Activated T-cell treated with anti-CD3 and anti-CD28 coated beads, Interleukin-2, amount 50 U/mL, for 4 hours (primary cell): Measurements from ENCODE around the gene CACNA1E. TPM values are rescaled to one million over a fixed set of nuclear protein-coding genes. Genes with fewer than 3 reads are reported as not detected.

Experiments used
- ATAC-seq, 2 donors: fragments of 200-7000 bp; cut with Tn5 transposase; one replicate each; pipeline ENCODE4 v1.10.0; 2021
- DNase-seq: peaks from one replicate; pipeline ENCODE4 v3.0.0-alpha.2; 2020
- H3K27me3 Mint-ChIP-seq: one replicate; pipeline ENCODE4 v1.8.0; 2021; ENCODE audit warnings: low read depth, mixed read lengths
- H3K36me3 Mint-ChIP-seq: one replicate; pipeline ENCODE4 v1.8.0; 2022; ENCODE audit warnings: mixed read lengths; ENCODE audit not compliant: insufficient read depth
- H3K4me1 Mint-ChIP-seq: one replicate; pipeline ENCODE4 v1.8.0; 2021; ENCODE audit warnings: low read depth, mixed read lengths
- H3K4me3 Mint-ChIP-seq: one replicate; pipeline ENCODE4 v1.8.0; 2021; ENCODE audit warnings: mild to moderate bottlenecking, moderate library complexity, mixed read lengths
- H3K9me3 Mint-ChIP-seq: one replicate; pipeline ENCODE4 v1.8.0; 2021; ENCODE audit warnings: mixed read lengths
- total RNA-seq, 3 donors: library from RNA; stranded (reverse); gene quantifications; one replicate each; pipeline ENCODE4 v1.2.1, GENCODE V29; 2021

Gene CACNA1E
- total RNA-seq, 3 donors from 2014 or later, result 0.08 TPM; not detected in 2

- Mint-ChIP-seq H3K4me1 (no peaks in the 10 kb centered on the region), H3K36me3 (no peaks in the 10 kb centered on the region), H3K4me3 (no peak overlapping the region), H3K27me3 (peaks cover 6% of the 10 kb centered on the region), H3K9me3 (no peaks in the 10 kb centered on the region)
- DNase-seq (no peak), ATAC-seq (no peak)
These were observed 310.5 kb downstream of the CACNA1E start for GRCh38 chr1:181793831-181794230.

- Mint-ChIP-seq H3K4me3 (no peak overlapping the region), H3K36me3 (no peaks in the 10 kb centered on the region), H3K4me1 (no peaks in the 10 kb centered on the region), H3K9me3 (no peaks in the 10 kb centered on the region), H3K27me3 (peaks cover 6% of the 10 kb centered on the region)
- no peak for DNase-seq
- no peak for ATAC-seq
These were observed 311.0 kb downstream of the CACNA1E start for GRCh38 chr1:181794332-181794731.

DNA sequence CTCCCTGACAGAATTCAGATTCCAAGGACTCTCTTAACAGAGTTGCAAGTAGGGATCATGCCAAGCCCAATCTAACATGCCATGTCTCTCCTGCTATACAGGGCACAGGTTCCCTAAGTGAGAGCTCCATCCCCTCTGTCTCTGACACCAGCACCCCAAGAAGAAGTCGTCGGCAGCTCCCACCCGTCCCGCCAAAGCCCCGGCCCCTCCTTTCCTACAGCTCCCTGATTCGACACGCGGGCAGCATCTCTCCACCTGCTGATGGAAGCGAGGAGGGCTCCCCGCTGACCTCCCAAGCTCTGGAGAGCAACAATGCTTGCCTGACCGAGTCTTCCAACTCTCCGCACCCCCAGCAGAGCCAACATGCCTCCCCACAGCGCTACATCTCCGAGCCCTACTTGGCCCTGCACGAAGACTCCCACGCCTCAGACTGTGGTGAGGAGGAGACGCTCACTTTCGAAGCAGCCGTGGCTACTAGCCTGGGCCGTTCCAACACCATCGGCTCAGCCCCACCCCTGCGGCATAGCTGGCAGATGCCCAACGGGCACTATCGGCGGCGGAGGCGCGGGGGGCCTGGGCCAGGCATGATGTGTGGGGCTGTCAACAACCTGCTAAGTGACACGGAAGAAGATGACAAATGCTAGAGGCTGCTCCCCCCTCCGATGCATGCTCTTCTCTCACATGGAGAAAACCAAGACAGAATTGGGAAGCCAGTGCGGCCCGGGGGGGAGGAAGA is 315.0 kb downstream of the CACNA1E start:
- H3K27me3 Mint-ChIP-seq, result peaks cover 4% of the 10 kb centered on the region
- no peaks in the 10 kb centered on the region for H3K4me1 Mint-ChIP-seq
- ATAC-seq, result no peak
- DNase-seq, result no peak
- no peak overlapping the region for H3K4me3 Mint-ChIP-seq
- H3K36me3 Mint-ChIP-seq, result no peaks in the 10 kb centered on the region
- no peaks in the 10 kb centered on the region for H3K9me3 Mint-ChIP-seq

GRCh38 chr1:181801617-181802016 is 318.3 kb downstream of the CACNA1E start:
- ATAC-seq (peak in 1 of 2 donors; percentile 45), DNase-seq (no peak)
- Mint-ChIP-seq H3K9me3 (no peaks in the 10 kb centered on the region), H3K4me1 (no peaks in the 10 kb centered on the region), H3K36me3 (no peaks in the 10 kb centered on the region), H3K27me3 (peaks cover 4% of the 10 kb centered on the region), H3K4me3 (no peak overlapping the region)

- no peaks in the 10 kb centered on the region for H3K4me1 Mint-ChIP-seq
- peaks cover 2% of the 10 kb centered on the region for H3K27me3 Mint-ChIP-seq
- no peaks in the 10 kb centered on the region for H3K36me3 Mint-ChIP-seq
- DNase-seq (no peak), ATAC-seq (no peak)
- no peak overlapping the region for H3K4me3 Mint-ChIP-seq
- H3K9me3 Mint-ChIP-seq, result no peaks in the 10 kb centered on the region
These were observed 319.1 kb downstream of the CACNA1E start for GRCh38 chr1:181802466-181802865.

GRCh38 chr1:181803421-181803820 is 320.1 kb downstream of the CACNA1E start:
- H3K36me3 Mint-ChIP-seq, result no peaks in the 10 kb centered on the region
- H3K27me3 Mint-ChIP-seq, result peaks cover 2% of the 10 kb centered on the region
- no peaks in the 10 kb centered on the region for H3K4me1 Mint-ChIP-seq
- no peak overlapping the region for H3K4me3 Mint-ChIP-seq
- ATAC-seq, result no peak
- H3K9me3 Mint-ChIP-seq, result no peaks in the 10 kb centered on the region
- no peak for DNase-seq

DNA sequence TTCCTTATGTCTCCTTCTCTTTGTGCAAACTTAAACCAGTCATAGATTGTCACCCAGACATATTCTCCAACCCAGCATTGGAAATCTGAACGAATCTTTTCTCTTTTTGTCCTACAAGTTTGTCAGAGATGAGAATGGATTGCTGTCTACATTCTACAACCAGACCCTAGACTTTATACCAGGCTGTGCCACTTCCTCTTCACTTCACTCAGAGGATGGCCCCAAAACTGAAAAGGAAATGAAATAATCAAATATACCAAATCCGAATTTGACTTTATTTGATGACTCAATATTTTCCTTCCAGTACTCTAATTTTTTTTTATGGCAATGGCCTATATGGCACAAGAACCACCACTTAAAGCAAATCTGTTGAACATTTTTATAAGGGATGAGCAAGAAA is 321.7 kb downstream of the CACNA1E start:
- H3K27me3 Mint-ChIP-seq, result peaks cover 2% of the 10 kb centered on the region
- no peak for DNase-seq
- no peaks in the 10 kb centered on the region for H3K9me3 Mint-ChIP-seq
- no peaks in the 10 kb centered on the region for H3K36me3 Mint-ChIP-seq
- ATAC-seq, result no peak
- no peaks in the 10 kb centered on the region for H3K4me1 Mint-ChIP-seq
- H3K4me3 Mint-ChIP-seq, result no peak overlapping the region

GRCh38 chr1:181806746-181807145 is 323.4 kb downstream of the CACNA1E start:
- no peak for ATAC-seq
- H3K4me1 Mint-ChIP-seq, result no peaks in the 10 kb centered on the region
- DNase-seq, result no peak
- no peaks in the 10 kb centered on the region for H3K9me3 Mint-ChIP-seq
- peaks cover 2% of the 10 kb centered on the region for H3K27me3 Mint-ChIP-seq
- H3K4me3 Mint-ChIP-seq, result no peak overlapping the region
- no peaks in the 10 kb centered on the region for H3K36me3 Mint-ChIP-seq

GRCh38 chr1:181807251-181807650 is 323.9 kb downstream of the CACNA1E start:
- Mint-ChIP-seq H3K9me3 (no peaks in the 10 kb centered on the region), H3K27me3 (peaks cover 2% of the 10 kb centered on the region), H3K36me3 (no peaks in the 10 kb centered on the region), H3K4me3 (no peak overlapping the region), H3K4me1 (no peaks in the 10 kb centered on the region)
- no peak for ATAC-seq
- DNase-seq, result no peak

GRCh38 chr1:181809991-181810545 is 326.8 kb downstream of the CACNA1E start:
- no peaks in the 10 kb centered on the region for H3K4me1 Mint-ChIP-seq
- DNase-seq, result no peak
- no peak overlapping the region for H3K4me3 Mint-ChIP-seq
- no peaks in the 10 kb centered on the region for H3K36me3 Mint-ChIP-seq
- no peak for ATAC-seq
- no peaks in the 10 kb centered on the region for H3K9me3 Mint-ChIP-seq
- H3K27me3 Mint-ChIP-seq, result peaks cover 2% of the 10 kb centered on the region

DNA sequence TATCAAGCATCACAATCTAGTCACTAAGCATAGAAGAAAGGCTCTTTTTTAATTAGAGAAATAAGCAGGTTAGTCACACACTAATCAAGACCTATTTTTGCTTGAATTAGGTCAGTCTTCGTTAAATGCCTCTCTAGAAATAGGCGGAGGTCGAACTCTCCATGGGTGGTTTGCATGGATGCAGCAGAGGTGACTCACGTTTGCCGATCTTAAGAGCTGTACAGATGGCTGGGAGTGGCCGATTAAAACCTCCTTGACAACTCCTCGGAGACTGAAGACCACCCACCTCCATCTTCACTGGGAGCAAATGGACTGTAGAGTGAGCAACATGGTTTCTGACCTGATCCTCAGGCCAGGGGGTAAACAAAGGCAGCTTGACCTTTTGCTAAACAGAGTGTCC is 328.9 kb downstream of the CACNA1E start:
- no peaks in the 10 kb centered on the region for H3K4me1 Mint-ChIP-seq

DNA sequence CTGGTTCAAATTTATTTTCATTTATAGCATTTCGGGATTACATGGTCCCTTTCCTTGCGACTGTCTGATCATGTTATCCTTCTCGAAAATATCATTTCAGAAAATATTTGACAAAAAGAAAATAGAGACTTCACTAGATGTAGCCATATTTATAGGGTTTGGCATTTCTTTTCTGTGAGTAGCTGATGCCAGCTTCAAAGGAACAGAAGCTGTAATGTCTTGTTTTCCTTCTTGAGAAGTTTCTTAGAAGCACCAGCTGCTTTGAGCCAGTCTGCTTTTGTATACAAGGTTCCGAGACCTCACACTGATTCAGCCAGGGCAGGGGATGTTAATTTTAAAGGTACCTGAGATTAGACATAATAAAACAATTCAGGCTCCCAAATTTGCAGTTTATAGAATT is 329.9 kb downstream of the CACNA1E start:
- no peak for DNase-seq
- no peaks in the 10 kb centered on the region for H3K36me3 Mint-ChIP-seq
- H3K4me1 Mint-ChIP-seq, result no peaks in the 10 kb centered on the region
- no peak overlapping the region for H3K4me3 Mint-ChIP-seq
- H3K27me3 Mint-ChIP-seq, result no peaks in the 10 kb centered on the region
- ATAC-seq, result no peak
- H3K9me3 Mint-ChIP-seq, result no peaks in the 10 kb centered on the region

More for the DNA sequence above, 328.9 kb downstream of the CACNA1E start:
- Mint-ChIP-seq H3K4me3 (no peak overlapping the region), H3K9me3 (no peaks in the 10 kb centered on the region), H3K27me3 (no peaks in the 10 kb centered on the region), H3K36me3 (no peaks in the 10 kb centered on the region)
- DNase-seq, result no peak
- ATAC-seq, result no peak

- no peaks in the 10 kb centered on the region for H3K9me3 Mint-ChIP-seq
- no peak for ATAC-seq
- peaks cover 7% of the 10 kb centered on the region for H3K27me3 Mint-ChIP-seq
- no peaks in the 10 kb centered on the region for H3K4me1 Mint-ChIP-seq
- no peaks in the 10 kb centered on the region for H3K36me3 Mint-ChIP-seq
- DNase-seq, result no peak
- H3K4me3 Mint-ChIP-seq, result no peak overlapping the region
These were observed 333.3 kb downstream of the CACNA1E start for GRCh38 chr1:181816608-181817007.

GRCh38 chr1:181817091-181817490 is 333.8 kb downstream of the CACNA1E start:
- Mint-ChIP-seq H3K36me3 (no peaks in the 10 kb centered on the region), H3K4me3 (no peak overlapping the region), H3K9me3 (no peaks in the 10 kb centered on the region), H3K27me3 (peaks cover 12% of the 10 kb centered on the region), H3K4me1 (no peaks in the 10 kb centered on the region)
- ATAC-seq (no peak), DNase-seq (no peak)

- Mint-ChIP-seq H3K4me1 (no peaks in the 10 kb centered on the region), H3K27me3 (peaks cover 12% of the 10 kb centered on the region)
These were observed 335.1 kb downstream of the CACNA1E start for GRCh38 chr1:181818459-181818858.

More at GRCh38 chr1:181818459-181818858, 335.1 kb downstream of the CACNA1E start:
- Mint-ChIP-seq H3K9me3 (no peaks in the 10 kb centered on the region), H3K4me3 (no peak overlapping the region), H3K36me3 (no peaks in the 10 kb centered on the region)
- DNase-seq, result no peak
- ATAC-seq, result no peak
